GM21529 (cell line): Measurements from ENCODE around the gene MBNL1.

Experiments used
- ATAC-seq: cut with Tn5 transposase; IDR thresholded peaks from one replicate; pipeline ENCODE4 v1.9.1; 2021; ENCODE audit not compliant: unreplicated experiment

MBNL1 gene

GRCh38 chr3:152252755-152253154 lies 16.0 kb upstream of the MBNL1 start:
- no peak for ATAC-seq

- no peak for ATAC-seq
Observed at GRCh38 chr3:152253514-152253913, 15.2 kb upstream of the MBNL1 start.

- peak; percentile 37 for ATAC-seq
Observed at GRCh38 chr3:152254041-152254440, 14.7 kb upstream of the MBNL1 start.

DNA sequence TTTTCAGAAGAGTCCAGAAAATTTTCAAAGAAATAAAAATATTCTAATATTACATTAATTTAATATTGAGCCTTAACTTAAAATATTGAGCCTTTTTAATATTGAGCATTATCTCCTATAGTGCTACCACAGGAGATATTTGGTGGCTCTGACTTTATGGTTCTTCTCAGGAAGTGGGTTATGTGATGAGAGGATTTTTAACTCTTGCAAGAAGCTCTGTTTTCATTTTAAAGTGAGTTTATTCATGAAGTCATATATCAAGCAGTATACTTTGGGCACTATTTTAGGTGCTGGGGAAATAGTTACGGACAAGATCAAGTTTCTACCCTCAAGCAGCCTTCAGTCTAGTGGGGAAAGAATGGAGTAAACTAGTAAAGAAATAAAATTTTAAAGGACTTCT lies 13.4 kb upstream of the MBNL1 start:
- no peak for ATAC-seq

GRCh38 chr3:152256851-152257562 lies 11.7 kb upstream of the MBNL1 start:
- ATAC-seq = peak; percentile 12

DNA sequence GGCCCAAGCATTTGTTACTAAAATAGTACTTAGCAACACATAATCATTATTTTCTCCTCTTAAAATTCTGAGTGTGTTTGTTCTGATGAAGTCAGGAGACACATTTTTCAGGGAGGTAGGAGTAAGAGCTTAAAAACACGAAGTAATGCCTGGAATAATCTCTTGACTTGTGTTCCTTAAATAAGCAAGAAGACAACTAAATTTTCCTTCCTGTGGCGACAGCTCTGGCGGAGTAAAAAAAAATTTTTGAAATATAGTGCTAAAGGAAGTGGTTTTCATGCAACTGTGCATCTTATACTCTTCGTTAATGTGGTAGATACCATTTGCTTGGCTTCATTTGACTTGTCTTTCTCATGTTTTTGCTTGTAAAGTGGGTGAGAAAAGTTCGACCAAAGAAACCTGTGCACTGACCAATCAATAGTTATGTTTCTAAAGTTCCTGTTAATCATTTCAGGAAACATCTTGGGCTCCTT lies 11.1 kb upstream of the MBNL1 start:
- ATAC-seq = peak; percentile 80

GRCh38 chr3:152258448-152259393 lies 10.0 kb upstream of the MBNL1 start:
- ATAC-seq = no peak

- no peak for ATAC-seq
Observed at GRCh38 chr3:152259468-152259867, 9.3 kb upstream of the MBNL1 start.

DNA sequence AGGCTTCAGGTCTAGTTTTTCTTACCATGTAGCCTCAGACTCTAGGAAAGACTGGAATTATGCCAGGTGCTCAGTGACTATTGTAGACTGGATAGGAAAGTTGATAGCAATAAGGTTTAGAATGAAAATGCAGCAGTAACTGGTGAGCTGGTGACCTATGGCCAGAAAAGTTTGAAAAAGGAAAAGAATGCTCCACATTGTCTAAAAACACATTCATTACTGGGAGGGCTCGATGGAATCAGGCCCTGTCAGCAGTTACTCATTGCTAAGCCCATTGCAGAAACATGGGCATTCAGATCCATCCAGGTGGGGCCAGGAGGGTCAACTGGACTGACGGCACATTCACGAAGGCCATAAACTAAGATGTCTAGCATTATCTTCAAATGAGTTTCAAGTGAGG lies 8.7 kb upstream of the MBNL1 start:
- ATAC-seq = no peak

- no peak for ATAC-seq
Observed at GRCh38 chr3:152260529-152260928, 8.2 kb upstream of the MBNL1 start.

DNA sequence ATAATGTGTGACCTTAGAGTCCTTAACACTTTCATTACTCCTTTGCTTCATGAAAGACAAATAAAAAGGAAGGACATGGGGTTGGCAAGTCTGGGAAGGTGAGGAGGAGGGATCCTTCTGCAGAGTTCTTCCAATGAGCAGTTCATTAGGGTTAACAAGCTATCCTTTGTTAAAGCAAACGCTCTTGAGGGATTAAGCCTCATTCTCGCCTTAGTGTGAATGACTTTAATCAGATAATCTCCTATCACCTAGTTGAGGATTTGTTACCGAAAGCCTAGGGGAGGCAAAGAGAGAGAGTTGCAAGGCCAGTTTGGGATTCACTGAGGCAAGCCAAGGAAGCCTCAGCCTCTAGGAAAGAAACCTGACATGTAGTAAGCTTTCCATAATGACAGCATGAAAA lies 7.4 kb upstream of the MBNL1 start:
- ATAC-seq = no peak

- ATAC-seq = no peak
Observed at GRCh38 chr3:152263711-152264110, 5.0 kb upstream of the MBNL1 start.

GRCh38 chr3:152264378-152264777 lies 4.4 kb upstream of the MBNL1 start:
- no peak for ATAC-seq

DNA sequence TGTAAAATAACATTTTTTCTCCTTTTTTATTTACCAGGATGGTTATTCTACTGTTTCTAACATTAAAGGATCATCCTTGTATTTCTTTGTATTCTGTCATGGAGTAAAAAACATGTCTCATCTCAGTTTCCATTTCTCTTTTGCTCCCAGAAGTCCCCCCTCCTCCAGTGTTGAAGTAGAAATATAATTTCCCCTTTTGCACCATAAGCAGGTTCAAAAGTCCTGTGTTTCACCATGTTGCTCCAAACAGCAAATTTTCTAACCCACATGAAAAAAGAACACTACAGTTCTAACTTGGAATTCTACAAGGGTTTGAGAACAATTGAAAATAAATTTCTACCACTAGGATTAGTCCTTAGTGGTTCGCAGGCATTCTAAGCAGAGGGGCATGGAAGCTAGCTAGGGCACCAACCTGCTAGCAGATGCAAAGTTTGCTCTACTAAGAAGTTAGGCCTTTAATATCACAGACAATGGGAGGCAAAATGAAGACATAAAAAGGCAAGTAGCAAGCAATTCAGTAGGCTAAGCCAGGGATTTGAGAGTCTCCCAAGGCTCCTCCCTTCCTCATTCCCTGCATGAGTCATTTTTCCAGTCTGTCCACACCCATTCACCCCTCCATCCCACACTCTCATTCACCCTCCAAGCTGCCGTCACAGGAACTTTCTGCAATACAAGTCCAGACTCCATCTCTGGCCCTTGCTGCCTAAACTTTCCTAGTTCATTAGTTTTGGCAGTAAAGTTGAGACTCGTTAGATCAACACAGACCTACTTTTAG lies 2.3 kb upstream of the MBNL1 start:
- ATAC-seq = no peak

DNA sequence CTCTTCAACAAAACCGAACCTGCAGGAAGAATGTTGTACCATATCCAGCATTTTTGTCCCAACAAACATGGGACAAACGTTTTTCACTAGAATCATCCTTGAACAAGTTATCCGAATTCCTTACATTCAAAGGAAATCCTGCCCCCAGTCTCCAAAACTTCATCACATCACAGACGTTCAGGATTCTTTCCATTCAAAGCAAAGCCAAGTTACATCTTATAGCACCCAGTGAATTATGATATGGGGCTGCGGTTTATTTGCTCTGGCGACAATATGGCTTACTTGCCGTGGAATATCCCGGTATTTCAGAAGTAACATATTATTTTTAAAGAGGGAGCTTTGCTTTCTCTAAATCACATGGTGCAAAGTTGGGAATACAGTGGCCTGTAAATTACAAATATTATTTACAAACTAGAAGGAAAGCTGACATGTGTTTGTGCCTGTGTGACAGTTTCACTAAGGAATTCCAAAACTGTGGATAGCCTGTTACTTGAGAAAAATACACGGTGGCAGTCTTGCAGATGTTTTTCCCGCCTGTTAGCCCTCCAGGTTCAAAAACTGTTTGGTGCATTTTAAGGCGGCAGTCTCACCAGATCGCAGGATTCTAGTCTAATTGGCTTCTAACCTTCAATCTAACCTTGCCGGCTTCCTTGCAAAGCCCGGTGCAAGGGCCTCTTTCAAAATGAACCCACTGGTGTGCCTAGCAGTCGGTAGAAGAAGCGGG lies 736 bp upstream of the MBNL1 start:
- no peak for ATAC-seq

DNA sequence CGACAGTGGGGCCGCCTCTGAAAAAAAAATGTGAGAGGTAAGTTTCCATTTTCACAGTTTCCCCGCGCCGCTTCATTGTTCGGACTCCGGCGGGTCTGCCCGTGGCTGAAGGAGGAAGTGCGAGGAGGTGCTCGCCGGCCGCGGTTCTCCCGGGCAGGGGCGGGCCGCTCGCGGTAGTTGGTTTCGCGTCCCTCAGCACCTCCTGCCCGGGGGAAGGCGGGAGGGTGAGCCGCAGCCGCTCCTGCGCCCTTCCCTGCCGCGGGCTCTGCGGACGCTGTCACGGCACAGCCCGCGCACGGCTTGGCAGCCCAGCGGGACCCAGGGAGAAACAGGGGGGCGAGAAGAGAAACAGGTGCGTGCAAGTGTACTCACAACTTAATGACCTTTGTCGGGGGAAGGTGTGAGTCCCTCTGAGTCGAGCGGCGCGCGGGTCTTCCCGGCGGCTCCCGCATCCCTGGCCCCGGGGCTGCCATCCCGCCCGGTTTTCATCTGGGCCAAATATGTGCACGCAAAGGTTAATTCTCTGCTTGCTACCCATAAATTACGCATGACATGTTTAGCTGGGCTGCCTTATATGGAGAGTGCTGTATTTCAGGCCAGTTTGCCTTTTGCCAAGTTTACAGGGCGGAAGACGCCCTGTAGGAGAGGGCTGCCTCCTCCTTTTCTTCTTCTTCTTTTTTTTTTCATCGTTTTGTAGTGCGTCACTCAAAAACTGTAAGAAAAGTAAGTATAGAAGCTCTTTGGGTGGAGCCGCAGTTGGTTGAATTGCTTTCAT lies 514 bp downstream of the MBNL1 start:
- peak; percentile 48 for ATAC-seq

DNA sequence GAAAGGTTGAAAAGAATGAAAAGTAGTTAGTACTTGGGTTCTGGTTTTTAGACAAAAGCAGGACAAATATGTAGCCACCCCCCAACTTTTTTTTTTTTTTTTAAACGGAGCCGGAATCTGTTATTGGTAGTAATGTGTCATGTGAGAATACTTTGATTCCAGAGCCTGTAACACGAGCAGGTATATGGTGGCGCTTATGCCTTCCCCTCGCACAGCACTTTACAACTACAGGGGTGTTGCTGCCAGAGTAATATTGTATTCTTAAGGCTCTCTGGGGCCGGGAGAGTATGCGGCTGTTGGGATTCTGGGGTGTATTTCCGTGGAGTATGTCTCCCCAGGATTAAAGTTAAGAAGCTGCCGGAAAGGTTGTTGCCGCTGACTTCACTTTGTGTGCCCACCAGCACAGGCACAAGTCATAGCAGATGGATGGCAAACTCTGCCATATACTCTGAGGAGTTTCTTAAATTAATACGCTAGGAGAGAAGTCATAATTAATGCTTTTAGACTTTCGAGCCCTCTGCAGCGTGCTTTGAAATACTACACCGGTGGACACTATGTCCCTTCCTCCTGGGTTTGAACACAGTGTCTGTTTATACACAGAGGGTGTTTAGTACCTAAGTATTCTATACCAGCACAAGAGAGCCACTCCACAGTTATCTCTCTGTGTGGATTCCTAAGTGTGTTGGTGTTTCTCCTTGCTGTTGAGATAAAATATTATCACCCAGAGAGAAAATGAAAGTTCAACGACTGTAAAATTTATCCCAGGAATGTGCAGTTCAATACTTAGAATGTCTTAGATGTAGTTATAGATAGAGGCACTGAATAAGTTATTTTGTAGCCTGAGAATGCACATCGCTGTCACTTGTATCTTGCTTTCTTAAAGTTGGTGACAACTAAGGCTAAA lies 1.4 kb downstream of the MBNL1 start:
- peak; percentile 15 for ATAC-seq

GRCh38 chr3:152270937-152271336 lies 2.2 kb downstream of the MBNL1 start:
- ATAC-seq = no peak
